Activated CD4-positive, CD25-positive, alpha-beta regulatory T cell treated with anti-CD3 and anti-CD28 coated beads, Interleukin-2, amount 50 U/mL, for 16 hours (primary cell): ENCODE data around the gene COL21A1.
"Not testable (repeated sequence)": the region's sequence is repeated elsewhere in the genome, so short reads cannot be mapped to it uniquely, and the experiment has no call there.

ENCODE experiments used
- DNase-seq: peaks from one replicate; pipeline ENCODE4 v3.0.0-alpha.2; 2020; ENCODE audit warnings: low read depth, low spot score

COL21A1 gene

GRCh38 chr6:56246881-56247653, at the start of gene COL21A1:
Gene COL21A1 (minus strand): TSS chr6:56247580. CDS start chr6:56182618, 64,962 bp downstream.
- no peak for DNase-seq

DNA sequence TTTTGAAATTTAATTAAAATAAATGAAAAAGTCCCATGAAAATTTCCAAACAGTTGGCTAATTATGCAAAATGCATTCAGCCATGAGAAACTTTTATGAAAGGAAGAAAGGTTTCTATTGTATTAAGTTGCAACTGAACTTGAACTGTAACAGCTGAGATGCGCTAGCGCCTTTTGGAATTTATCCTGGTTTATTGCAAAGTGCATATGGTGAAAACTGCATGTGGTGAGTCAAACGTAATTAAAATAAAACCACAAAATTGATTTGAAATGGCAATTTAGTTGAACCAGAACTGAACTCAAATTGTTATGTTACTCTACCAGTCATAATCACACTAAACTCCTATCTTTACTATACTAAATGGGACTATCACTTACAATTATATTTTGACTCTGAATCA, 46.4 kb upstream of the COL21A1 start:
- DNase-seq = no peak

DNA sequence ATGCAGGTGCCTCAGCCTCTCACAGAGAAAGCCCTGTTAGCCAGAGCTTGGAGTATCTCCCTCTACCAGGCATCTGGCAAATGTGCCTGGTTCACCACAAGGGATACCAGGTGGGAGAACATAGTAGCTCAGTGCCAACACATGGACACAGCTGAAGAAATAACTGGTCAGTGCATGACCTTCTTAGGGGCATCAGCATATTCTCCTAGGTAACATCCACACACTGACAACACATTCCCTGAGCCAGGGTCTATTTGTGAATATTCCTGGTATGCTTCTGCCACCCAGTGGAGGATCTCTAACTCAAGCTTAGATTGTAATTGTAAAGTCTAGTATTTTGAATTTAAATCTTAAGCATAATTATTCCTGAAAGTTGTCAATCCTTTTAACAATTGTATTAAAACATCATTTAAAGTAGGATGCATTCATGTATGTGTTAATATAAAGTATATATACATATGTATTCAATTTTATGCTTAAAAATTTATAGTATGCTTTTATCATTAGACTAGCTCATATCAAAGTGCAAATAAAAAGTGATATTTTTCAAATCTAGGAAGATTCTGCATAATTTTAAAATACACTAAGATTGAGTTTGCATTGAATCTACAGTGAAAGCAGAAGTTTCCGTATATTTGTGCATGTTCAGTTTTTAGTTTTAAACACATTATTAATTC, 45.3 kb upstream of the COL21A1 start:
- DNase-seq = no peak

DNA sequence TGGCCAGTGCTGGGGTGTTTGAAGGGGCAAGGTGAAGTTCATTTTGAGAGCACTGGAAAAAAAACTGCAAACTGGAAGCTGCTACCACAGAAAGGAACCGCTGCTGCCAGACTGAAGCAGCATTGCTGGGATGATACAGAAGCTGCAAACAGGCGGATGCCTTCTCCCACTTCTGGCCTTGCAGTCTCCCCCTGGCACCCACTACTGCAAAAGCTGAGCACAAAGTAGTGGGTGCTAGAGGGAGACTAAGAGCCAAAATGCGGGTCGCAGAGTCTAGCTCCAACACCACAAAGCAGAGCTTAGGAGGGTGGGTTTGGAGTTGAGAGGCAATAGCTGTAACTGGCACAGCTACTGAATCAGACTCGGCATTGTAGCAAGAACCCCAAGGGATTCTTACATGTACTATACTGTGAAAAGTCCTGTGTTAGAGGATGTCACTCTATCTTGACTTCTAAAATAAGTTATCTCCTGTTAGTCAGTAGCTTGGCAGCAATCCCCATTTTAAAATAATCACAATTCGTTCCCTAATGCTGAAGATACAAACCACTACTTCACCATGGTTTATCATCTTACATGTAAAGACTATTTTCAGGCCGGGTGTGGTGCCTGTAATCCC, 44.0 kb upstream of the COL21A1 start:
- DNase-seq = no peak

DNA sequence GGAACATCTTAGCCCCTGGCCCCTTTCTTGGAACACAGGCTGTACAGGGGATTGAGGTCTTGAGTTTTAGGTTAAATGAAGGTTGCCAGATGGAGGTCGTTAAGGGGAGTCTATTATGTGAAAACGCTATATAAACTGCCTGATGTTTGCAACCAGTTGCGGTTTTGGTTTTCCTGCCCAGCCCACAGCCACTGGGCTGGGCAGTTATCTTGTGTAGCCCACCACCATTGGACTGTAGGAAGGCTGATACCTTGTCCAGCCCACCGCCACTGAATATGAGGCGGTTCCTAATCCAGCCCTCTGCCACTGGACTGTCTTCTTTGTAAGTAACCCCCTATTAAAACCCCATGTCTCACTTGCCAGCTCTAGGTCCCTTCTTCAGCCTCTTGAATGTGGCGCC, 42.3 kb upstream of the COL21A1 start:
- no peak for DNase-seq

DNA sequence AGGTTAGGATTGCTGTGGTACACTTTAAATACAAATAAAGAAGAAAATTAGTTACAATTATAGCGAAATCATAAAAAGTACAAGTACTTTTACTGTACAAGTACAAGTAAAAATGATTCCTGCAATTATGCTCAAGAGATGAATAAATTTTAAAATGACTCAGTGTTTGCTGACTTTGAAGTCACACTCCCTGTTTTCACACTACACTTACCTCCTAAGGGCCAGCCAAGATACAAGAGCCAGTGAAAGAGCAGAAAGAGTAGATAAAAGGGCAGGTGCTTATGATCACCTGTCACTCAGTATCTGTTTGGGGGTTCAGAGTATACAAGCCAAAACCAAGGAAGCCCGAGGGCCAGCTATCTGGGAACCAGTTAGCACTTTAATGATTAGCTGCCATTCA, 41.0 kb upstream of the COL21A1 start:
- DNase-seq = no peak

GRCh38 chr6:56282391-56282790, 35.0 kb upstream of the COL21A1 start:
- DNase-seq = no peak

DNA sequence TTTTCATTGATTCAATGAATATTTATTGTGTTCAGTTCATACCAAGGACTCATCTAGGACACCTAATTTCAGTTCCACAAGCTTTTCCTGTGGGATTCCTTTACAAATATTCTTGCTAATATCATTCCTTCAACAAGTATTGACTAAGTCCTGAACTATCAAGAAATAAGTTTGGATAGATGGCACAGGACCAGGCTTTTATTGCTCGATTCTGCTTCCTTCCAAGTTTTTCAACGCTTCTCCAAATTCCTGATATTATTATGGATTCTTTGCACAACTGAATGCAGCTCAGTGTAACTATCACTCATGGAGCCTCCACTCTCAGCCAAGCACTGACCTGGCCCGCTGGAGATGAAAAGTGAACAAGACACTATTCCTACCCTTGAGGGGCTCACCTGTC, 32.7 kb upstream of the COL21A1 start:
- no peak for DNase-seq

GRCh38 chr6:56279331-56280080, 32.1 kb upstream of the COL21A1 start:
- no peak for DNase-seq

GRCh38 chr6:56278171-56278591, 30.8 kb upstream of the COL21A1 start:
- DNase-seq = no peak

GRCh38 chr6:56270812-56271441, 23.5 kb upstream of the COL21A1 start:
- DNase-seq = no peak

DNA sequence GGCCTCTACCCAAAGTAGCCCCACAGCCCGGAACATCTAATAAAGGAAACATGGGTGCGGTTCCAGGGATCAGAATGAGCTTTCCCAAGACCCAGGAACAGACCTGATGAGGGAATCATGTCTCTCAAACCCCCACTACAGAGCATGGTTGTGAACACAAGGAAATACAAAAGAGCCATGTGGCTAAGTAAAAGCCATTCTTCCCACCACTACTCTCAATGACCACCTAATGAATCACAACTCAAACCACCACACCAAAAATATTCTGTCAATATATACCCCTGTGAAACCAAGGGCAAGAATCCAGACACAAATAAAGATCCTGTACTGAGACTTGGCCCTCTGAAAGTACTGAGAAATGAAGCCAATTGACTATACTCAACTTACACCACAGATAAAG, 20.9 kb upstream of the COL21A1 start:
- no peak for DNase-seq

GRCh38 chr6:56266011-56266410, 18.6 kb upstream of the COL21A1 start:
- no peak for DNase-seq

GRCh38 chr6:56263596-56264315, 16.4 kb upstream of the COL21A1 start:
- DNase-seq = no peak

DNA sequence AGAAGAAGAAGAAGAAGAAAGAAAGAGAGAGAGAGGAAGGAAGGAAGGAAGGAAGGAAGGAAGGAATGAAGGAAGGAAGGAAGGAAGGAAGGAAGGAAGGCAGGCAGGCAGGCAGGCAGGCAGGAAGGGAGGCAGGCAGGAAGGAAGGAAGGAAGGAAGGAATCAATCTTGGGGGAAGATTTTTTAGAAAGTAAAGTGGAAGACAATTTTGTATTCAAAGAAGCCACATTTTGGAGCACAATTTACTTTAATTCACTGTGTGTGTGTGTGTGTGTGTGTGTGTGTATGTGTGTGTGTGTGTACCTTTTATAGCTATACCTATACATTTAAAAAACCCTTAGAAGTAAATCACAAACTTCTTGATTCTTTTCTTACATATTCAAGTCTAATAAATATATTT, 13.2 kb upstream of the COL21A1 start:
- DNase-seq = not testable (repeated sequence)

GRCh38 chr6:56259234-56260077, 12.1 kb upstream of the COL21A1 start:
- DNase-seq = no peak

GRCh38 chr6:56255349-56255748, 8.0 kb upstream of the COL21A1 start:
- DNase-seq = no peak

DNA sequence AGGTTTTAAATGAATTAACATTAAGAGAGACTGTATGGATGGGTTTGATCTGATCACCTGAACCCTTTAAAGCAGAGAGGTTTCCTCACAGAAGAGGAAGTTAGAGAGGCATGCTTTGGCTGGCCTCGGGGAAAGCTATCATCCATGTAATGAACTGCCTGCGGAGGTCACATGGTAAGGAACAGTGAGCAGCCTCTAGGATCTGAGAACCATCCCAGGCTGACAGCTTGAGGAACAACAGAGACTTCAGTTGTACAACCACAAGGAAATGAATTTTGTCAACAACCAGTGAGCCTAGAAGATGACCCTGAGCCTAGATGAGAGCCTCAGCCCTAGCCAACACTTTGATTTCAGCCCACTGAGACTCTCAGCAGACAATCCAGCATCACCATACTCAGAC, 2.9 kb upstream of the COL21A1 start:
- DNase-seq = no peak

DNA sequence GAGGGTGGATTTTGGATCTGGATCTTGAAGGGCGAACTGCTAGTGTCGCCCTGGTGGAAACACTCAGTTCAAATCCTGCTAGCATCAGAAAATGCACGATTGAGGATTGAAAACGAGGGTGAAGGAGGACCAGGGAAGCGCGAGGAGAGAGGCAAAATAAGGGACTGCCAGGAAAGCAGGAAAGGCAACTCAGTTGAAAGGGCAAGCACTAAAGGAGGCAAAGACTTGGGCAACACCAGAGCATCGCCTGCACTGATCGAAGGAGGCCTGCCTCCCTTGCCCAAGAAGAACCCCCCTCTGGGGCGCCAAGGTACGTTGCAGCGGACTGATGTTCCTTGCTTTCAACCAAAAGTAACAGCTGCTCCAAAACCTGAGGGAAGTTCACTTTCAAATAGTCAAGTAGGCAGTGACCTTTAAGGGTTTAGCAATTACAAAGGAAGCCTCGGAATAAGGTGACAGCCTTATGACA, 308 bp upstream of the COL21A1 start:
- DNase-seq = no peak

GRCh38 chr6:56246541-56246880, 869 bp downstream of the COL21A1 start:
- no peak for DNase-seq
